ENCODE results near the gene IMPDH1. TPM values are rescaled to one million over a fixed set of nuclear protein-coding genes. Genes with fewer than 3 reads are reported as not detected.

The IMPDH1 gene
- total and polyA plus RNA-seq, 10 of the 15 experiments (the other 5 are each of a cell fraction or from before 2014, with no cell fraction given): 0.50 to 61.3 (median 41.8) TPM

- BruUV-seq (replicated peaks): no TSS peak
- 40% methylated on average over 8 of the region's 8 CpGs for WGBS (ENCODE audit: insufficient coverage, insufficient replicate concordance, low lambda C conversion rate, missing lambda C conversion rate)
- H3K36me3 ChIP-seq (ENCODE audit: control insufficient read depth in 2 of 2, insufficient read depth in 2 of 2, low read length in 1 of 2): no peaks in the 10 kb centered on the region
- H3K79me2 ChIP-seq (ENCODE audit: control insufficient read depth, insufficient read depth, low read length): no peaks in the 10 kb centered on the region
- TF ChIP-seq NFXL1 (IDR thresholded peaks at IDR 0.05; ENCODE audit: borderline replicate concordance) (no peak), JUND (IDR thresholded peaks at IDR 0.05; ENCODE audit: low read depth, low read length) (no peak), SRF (IDR thresholded peaks at IDR 0.05; ENCODE audit: low read depth in 2 of 2, low read length in 2 of 2) (no peak), CBFB (IDR thresholded peaks at IDR 0.05; ENCODE audit: low read depth) (no peak), E2F8 (IDR thresholded peaks at IDR 0.05; ENCODE audit: low read depth, partially characterized antibody) (no peak)
- no peak for DNase-seq (ENCODE audit: low read depth, low spot score)
- no peaks in the 10 kb centered on the region for H4K20me1 ChIP-seq (ENCODE audit: control insufficient read depth, insufficient read depth)
- H2AFZ ChIP-seq (ENCODE audit: control insufficient read depth, low read depth, low read length): no peak overlapping the region
- H3K9me3 ChIP-seq (replicated peaks; ENCODE audit: control insufficient read depth, insufficient read depth, low read length): no peaks in the 10 kb centered on the region
- H3K4me1 ChIP-seq (ENCODE audit: control insufficient read depth, insufficient read depth, low read length): no peaks in the 10 kb centered on the region
- in situ Hi-C loops (cut with MboI) (no loop called here), intact Hi-C loops (cut with micrococcal nuclease; ENCODE audit: unreplicated experiment) (no loop called here)
- no peak for FAIRE-seq
- no peak for ATAC-seq
- no peak overlapping the region for H3K27ac ChIP-seq (ENCODE audit: control insufficient read depth, insufficient read depth)
- H3K9ac ChIP-seq (ENCODE audit: control insufficient read depth, insufficient read depth, low read length): no peak overlapping the region
- ChIA-PET RAD21 (ENCODE audit: unreplicated experiment) (no interaction called here), SMC1A (ENCODE audit: uncharacterized antibody, unreplicated experiment) (no interaction called here), POLR2A (no interaction called here), CTCF (no interaction called here)
- no peak overlapping the region for H3K4me2 ChIP-seq (ENCODE audit: control insufficient read depth, insufficient read depth)
- H3K4me3 ChIP-seq: no peak overlapping the region
- peaks cover 0 to 10% of the 10 kb centered on the region in 2 experiments; a peak in 3 of 4 replicates for H3K27me3 ChIP-seq (replicated peaks in 1 of 2; ENCODE audit: control insufficient read depth in 2 of 2, insufficient read depth in 2 of 2, low read length in 1 of 2)
Measured at GRCh38 chr7:128352636-128353035, 57.1 kb downstream of the IMPDH1 start.

GRCh38 chr7:128352153-128352537 is 57.6 kb downstream of the IMPDH1 start:
- Histone ChIP-seq H3K4me3 (no peak overlapping the region), H4K20me1 (ENCODE audit: control insufficient read depth, insufficient read depth) (no peaks in the 10 kb centered on the region), H2AFZ (ENCODE audit: control insufficient read depth, low read depth, low read length) (no peak overlapping the region), H3K27ac (ENCODE audit: control insufficient read depth, insufficient read depth) (no peak overlapping the region), H3K4me2 (ENCODE audit: control insufficient read depth, insufficient read depth) (no peak overlapping the region), H3K79me2 (ENCODE audit: control insufficient read depth, insufficient read depth, low read length) (no peaks in the 10 kb centered on the region), H3K9me3 (replicated peaks; ENCODE audit: control insufficient read depth, insufficient read depth, low read length) (no peaks in the 10 kb centered on the region), H3K4me1 (ENCODE audit: control insufficient read depth, insufficient read depth, low read length) (no peaks in the 10 kb centered on the region), H3K9ac (ENCODE audit: control insufficient read depth, insufficient read depth, low read length) (no peak overlapping the region), H3K27me3 (replicated peaks in 1 of 2; ENCODE audit: control insufficient read depth in 2 of 2, insufficient read depth in 2 of 2, low read length in 1 of 2) (peaks cover 0 to 10% of the 10 kb centered on the region in 2 experiments; a peak in 3 of 4 replicates), H3K36me3 (ENCODE audit: control insufficient read depth in 2 of 2, insufficient read depth in 2 of 2, low read length in 1 of 2) (no peaks in the 10 kb centered on the region)
- ChIA-PET SMC1A (ENCODE audit: uncharacterized antibody, unreplicated experiment) (no interaction called here), CTCF (no interaction called here), RAD21 (ENCODE audit: unreplicated experiment) (no interaction called here), POLR2A (no interaction called here)
- WGBS (ENCODE audit: insufficient coverage, insufficient replicate concordance, low lambda C conversion rate, missing lambda C conversion rate): 42% methylated on average over 21 of the region's 34 CpGs
- BruUV-seq (replicated peaks): no TSS peak
- intact Hi-C loops (cut with micrococcal nuclease; ENCODE audit: unreplicated experiment): no loop called here
- no peak for FAIRE-seq
- ATAC-seq: no peak; the same call in 2 of the 3 replicates
- TF ChIP-seq SKIL (IDR thresholded peaks at IDR 0.05; ENCODE audit: low read depth, poor library complexity, severe bottlenecking) (no peak), EED (IDR thresholded peaks at IDR 0.05; ENCODE audit: low read depth) (no peak), BCL11A (IDR thresholded peaks at IDR 0.05; ENCODE audit: low read depth, low read length) (no peak), NFYA (IDR thresholded peaks at IDR 0.05; ENCODE audit: borderline replicate concordance, low read depth, low read length) (no peak), ZNF274 (IDR thresholded peaks at IDR 0.05; ENCODE audit: insufficient read depth, insufficient read length) (no peak), EGR1 (IDR thresholded peaks at IDR 0.05; ENCODE audit: borderline replicate concordance in 1 of 2, low read depth in 2 of 2, low read length in 2 of 2) (no peak), CHD2 (IDR thresholded peaks at IDR 0.05; ENCODE audit: borderline replicate concordance, low read depth, low read length) (no peak)
- DNase-seq (ENCODE audit: low read depth, low spot score): no peak
- in situ Hi-C loops (cut with MboI): no loop called here

Measured in GM12878 (cell line).